HG03108 (cell line): Measurements from ENCODE around the gene LRP1B.

Experiments used
- ATAC-seq: cut with Tn5 transposase; IDR thresholded peaks from one replicate; pipeline ENCODE4 v1.9.1; 2021; ENCODE audit warnings: moderate library complexity; ENCODE audit not compliant: unreplicated experiment

The LRP1B gene

GRCh38 chr2:141062443-141062842, 1068.4 kb downstream of the LRP1B start:
- ATAC-seq: no peak

DNA sequence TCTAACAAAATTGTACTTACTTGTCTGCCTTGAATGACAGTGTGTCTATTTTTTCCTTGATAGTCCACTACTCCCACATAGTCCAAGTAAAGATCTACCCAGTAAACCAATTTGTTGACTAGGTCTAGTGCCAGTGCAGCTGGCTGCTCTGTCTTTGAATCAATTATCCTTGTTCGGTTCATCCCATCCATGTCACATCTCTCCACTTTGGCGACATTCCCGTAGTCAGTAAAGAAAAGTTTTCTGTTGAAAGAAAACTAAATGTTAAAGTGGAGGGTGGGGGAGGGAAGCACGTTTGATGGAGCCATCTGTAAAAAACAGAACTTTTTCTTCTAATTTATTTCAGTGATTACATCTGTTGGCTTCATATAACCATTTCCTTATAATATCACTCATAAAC, 1068.8 kb downstream of the LRP1B start:
- no peak for ATAC-seq

- no peak for ATAC-seq
Measured at GRCh38 chr2:141058556-141058955, 1072.3 kb downstream of the LRP1B start.

DNA sequence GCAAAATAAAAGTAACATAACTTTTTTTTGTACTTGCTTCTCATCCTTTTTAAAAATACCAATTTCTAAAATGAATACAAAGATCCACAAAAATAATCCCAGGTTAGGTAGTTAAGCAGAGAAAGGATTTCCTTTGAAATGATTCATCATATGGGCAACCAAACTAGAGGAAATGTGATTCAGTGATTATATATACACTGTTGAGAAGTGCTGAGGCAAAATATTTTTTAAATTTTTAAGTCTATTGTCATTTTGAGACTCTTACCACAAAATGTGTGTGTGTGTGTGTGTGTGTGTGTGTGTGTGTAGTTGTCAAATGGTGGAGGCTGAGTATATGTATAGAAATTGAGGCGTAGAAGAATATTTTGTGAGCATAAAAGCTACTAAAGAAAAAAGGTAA, 1075.3 kb downstream of the LRP1B start:
- ATAC-seq: no peak

GRCh38 chr2:141048951-141049350, 1081.9 kb downstream of the LRP1B start:
- no peak for ATAC-seq

GRCh38 chr2:141041281-141041680, 1089.5 kb downstream of the LRP1B start:
- ATAC-seq: no peak

DNA sequence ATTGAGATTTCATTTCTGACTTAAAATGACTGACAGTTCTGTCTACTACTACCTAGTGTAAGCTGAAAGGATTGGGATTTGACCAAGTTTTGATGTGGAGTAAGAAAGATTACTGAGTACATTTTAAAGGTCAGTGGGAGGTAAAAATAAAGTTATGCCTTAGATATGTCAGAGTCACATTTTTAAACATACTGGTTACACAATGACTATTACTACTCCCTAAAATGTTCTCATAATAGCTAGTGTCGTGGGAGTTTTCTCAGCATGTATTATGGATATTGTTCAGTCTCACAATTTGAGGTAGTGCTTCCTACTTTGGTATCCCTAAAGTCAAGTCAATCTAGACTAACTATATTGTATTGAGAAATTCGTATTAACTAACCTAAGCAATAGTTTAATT, 1092.5 kb downstream of the LRP1B start:
- no peak for ATAC-seq

- no peak for ATAC-seq
Measured at GRCh38 chr2:141037361-141037760, 1093.5 kb downstream of the LRP1B start.

- no peak for ATAC-seq
Measured at GRCh38 chr2:141035846-141036420, 1094.9 kb downstream of the LRP1B start.

DNA sequence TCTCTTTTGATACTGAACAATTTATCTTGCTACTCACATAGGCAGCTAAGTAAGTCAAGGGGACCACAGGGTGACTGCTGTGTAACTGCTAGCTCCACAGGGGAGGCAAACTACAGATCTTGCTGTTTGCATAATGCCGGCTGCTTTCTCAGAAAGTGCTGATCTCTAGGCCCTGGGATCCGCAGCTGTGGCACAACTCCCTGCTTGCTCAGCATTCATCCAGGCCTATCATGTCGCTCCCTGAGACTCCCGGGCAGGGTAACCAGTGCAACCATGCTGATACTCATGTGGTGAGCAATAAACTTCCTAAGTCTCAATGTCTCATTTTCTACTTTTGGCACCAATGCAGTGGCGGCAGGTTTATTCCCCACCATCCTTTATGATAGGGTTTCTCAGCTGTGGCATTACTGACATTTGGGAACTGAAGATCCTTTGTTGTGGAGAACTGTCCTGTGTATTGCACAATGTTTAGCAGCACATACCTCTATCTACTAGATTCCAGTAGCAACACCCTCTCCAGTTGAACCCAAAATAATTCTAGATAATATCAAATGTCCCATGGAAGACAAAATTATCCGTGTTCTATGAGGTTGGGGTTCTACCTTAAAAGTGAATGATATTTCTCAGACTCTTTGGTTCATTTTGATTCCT, 1101.3 kb downstream of the LRP1B start:
- ATAC-seq: no peak

DNA sequence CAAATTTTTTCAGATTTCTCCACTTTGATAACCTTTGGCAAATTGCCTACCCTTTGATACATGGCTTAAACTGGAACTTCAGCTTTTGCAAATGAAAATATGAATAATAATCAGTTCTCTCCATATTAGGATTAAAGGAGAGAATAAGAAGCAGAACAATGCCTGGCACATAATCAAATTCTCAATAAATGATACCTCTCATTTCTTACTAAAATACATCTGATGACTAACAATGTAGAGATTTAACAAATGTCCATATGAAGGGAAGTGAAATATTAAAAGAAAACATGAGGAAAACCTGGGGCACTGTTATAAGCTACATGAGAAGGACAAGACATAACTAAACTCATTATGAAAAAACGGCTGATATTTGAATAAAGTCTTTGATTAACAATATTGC, 1103.6 kb downstream of the LRP1B start:
- ATAC-seq: no peak

DNA sequence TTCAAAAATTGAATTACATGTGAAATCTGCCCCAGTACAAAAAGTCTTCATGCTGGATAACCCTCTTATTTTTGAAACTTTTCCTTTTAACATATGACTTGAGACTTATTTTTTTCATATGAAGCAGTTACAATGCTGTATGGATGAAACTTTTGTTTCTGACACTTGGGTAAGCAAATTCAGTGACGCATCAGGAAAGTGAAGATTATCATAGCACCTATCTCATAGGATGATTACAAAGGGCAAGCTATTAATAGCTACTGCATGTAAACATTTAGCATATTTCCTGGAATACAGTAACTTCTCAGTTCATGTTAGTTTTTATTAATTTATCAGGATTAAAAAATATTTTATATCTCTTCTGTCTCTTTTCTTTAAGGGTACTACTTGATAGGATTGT, 1109.2 kb downstream of the LRP1B start:
- ATAC-seq: no peak

- ATAC-seq: no peak
Measured at GRCh38 chr2:141021109-141021508, 1109.7 kb downstream of the LRP1B start.

GRCh38 chr2:141020346-141020745, 1110.5 kb downstream of the LRP1B start:
- no peak for ATAC-seq

DNA sequence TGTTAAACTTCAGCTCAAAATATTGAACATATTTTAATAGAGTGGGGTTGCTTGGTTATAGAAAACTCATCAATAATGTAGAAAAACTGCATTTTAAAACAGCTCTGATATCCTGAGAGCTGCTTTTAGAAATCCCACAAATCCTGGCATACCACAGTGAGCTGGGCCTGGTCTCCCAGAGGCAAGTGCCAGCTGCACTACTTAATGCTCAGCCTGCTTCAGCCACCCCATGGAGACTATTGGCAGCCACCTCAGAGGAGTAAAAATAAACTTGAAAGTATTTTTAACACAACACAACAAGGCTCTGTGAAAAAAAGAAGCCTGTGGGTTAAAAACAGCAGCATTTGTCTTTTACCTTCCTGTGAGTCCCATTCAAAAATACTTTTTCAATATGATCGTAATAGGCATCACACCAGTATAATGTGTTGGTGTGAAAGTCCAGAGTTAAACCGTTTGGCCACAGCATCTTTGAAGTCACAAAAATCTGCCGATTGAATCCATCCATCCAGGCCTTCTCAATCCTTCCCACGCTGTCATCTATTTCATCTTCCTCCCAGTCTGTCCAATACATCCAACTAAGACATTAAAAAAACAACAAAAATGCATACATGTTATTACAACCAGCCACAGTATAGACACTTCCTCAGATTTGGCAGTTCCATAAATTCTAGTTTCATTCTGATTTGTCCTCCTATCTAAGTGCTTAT, 1115.3 kb downstream of the LRP1B start:
- no peak for ATAC-seq

- ATAC-seq: no peak
Measured at GRCh38 chr2:141003967-141004657, 1126.7 kb downstream of the LRP1B start.

- ATAC-seq: no peak
Measured at GRCh38 chr2:141001750-141002149, 1129.1 kb downstream of the LRP1B start.

DNA sequence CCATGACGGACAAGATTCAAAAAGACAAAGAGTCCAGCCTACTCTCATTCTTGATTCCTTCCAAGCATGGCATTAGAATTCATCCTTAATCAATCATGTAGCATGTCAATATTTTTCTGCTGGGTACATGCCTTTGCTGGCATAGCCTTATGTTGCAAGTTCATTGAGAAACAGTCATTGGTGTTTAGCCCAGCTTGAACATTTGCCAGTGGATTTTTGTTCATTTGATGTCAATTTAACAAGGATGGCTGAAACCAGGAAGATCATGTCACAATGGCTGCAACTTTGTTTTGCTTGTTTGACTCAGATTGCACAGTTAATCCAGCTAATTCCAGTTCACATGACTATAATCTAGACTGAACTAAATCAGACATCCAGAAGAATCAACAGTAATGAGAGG, 1132.2 kb downstream of the LRP1B start:
- ATAC-seq: no peak

DNA sequence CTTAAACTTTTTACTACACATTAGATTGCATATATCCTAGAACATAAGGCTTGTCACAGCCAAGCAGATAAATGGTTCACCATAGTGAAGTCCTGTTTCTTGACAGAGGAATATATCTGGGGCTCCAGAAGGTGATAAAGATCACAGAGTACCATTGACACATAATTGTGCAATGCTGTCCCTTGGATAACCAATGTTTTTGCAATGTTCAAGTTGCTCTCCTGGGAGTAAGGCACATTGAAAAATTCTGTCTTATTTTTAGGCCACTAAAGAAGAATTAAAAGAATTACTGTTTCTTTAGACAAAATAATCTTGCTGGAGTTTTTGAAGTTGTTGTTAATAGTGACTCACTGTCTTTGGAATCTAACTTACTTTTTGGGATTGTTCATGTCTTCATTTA, 1132.8 kb downstream of the LRP1B start:
- ATAC-seq: no peak

DNA sequence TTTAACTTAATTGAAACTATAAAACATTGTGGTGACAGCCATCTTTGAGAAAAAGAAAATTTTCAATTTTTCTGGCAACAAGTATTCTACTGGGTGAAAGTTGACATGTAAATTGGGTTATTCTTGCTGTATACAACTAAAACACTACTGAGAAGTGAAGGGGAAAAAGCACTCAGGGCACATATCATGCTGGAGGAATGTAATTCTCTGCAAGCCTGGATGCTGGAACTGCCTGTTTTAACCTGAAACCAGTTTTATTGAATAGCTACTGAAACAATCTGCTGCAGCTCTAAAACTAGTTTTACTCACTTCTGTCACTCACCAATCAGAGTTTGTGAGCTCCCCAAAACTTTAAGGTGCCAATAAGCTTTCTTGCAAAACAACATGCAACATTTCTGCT, 1136.0 kb downstream of the LRP1B start:
- ATAC-seq: no peak

DNA sequence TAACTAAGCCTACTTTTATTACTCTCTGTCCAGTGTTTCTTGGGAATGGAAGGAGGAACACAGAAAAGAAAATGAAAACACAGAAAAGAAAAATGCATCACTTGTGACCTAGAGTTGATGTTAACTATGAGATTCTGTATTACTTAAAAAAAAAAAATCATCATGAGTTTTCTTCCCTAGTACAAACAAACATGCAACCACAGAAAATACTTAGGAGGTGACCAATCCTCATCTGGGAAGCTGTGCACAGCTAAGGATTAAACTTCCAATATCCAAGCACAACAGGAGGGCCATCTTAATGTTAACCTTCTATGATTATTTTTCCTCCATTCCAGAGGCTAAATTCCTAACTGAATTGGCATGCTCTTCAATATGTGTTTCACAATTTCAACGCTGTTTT, 1140.4 kb downstream of the LRP1B start:
- ATAC-seq: no peak

- ATAC-seq: no peak
Measured at GRCh38 chr2:140988597-140988996, 1142.2 kb downstream of the LRP1B start.
